DMS153 treated with DMSO at 0.1 percent for 48 hours (cell line): ENCODE data around the gene MADD.

ENCODE experiments used
- DNase-seq: peaks from one replicate; lab custom pipeline; 2025; ENCODE audit not compliant: unreplicated experiment; lab: John Stamatoyannopoulos, UW

The MADD gene

GRCh38 chr11:47378010-47378835 lies 108.3 kb downstream of the MADD start, which contains the start of gene SPI1:
TSS of gene SPI1 (minus strand) at chr11:47378547. CDS start at chr11:47378353, 194 bp downstream.
- no peak for DNase-seq

GRCh38 chr11:47378836-47379170 lies 108.9 kb downstream of the MADD start:
- no peak for DNase-seq

- DNase-seq = no peak
Measured at GRCh38 chr11:47379317-47379716, 109.4 kb downstream of the MADD start.
